NT2/D1 (cell line): ENCODE measurements around the gene RFX8.

Experiments
- SUZ12 ChIP-seq: IDR thresholded peaks from 2 replicates; pipeline ENCODE4 v1.6.1; 2011; ENCODE audit not compliant: insufficient read length, insufficient read depth; ENCODE audit errors: extremely low read depth
- YY1 ChIP-seq: IDR thresholded peaks from 2 replicates; pipeline ENCODE4 v1.6.1; 2011; ENCODE audit not compliant: insufficient read length, insufficient read depth
- ZNF274 ChIP-seq: IDR thresholded peaks from 2 replicates; pipeline ENCODE4 v1.6.1; 2011; ENCODE audit warnings: mild to moderate bottlenecking, low read depth, low read length

DNA sequence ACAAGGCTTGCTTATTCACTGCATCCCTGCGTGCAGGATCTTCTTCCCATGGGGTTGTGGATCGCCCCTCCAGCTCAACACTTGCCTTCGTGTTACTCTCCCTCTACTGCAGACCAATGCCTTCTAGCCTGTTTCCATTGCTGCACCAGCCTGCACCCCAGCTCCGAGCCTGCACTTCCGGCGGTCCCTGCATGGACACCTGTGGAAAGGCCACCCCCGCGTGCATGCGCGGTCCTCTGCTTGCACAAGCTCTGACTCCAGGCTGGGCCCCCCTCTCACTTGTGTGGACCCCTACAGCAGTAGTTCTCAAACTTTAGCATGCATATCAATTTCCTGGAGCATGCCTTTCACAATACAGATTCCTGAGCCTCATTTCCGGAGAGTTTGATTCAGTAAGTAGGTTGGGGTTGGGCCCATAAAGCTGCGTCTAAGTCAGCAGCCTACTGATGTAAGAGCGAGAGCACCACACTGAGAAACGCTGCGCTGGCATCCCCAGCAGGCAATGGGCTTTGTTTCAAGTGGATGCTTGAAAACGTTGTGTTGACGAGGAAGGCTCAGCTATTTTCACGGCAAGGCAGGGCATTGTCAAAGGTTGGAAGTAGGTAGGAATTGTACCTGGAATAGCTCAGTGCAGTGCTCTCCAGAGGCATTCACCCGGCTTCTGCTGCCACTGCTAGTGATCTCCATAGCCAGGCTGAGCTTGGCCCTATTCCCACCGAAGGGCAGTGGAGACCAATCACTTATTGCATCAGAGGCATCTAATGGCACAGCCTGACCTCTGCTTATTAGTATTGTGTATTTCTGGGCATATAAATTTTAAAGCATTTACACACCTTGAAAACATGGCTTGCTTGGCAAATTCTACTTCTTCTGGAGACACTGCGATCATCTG is 120.2 kb downstream of the RFX8 start:
- TF ChIP-seq YY1 (no peak), SUZ12 (no peak), ZNF274 (no peak)
